HG03378 (cell line): ENCODE measurements around the gene NPHP1.
"Not testable (repeated sequence)": the region's sequence is repeated elsewhere in the genome, so short reads cannot be mapped to it uniquely, and the experiment has no call there.

Experiments
- ATAC-seq: cut with Tn5 transposase; IDR thresholded peaks from one replicate; pipeline ENCODE4 v1.9.1; 2021; ENCODE audit warnings: mild to moderate bottlenecking, moderate library complexity; ENCODE audit not compliant: unreplicated experiment

NPHP1 gene

DNA sequence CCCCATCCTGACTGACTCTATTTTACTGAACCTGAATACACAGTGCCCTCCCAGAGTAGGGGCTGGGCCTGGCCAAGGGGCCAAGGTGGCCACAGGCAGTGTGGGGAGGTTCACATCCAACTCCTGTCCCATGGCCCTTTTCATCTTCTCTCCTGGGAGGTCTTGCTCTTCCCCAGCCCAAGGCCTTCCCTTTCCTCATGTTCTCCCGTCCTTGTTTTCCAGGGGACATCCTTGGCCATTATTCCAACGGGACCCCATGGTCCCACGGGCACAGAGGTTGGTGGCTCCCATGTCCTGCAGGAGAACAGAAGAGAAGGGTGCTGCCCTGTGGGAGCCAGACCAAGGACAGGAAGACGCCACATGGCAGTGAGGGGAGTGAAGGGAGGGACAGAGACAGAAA is 99.6 kb downstream of the NPHP1 start:
- no peak for ATAC-seq

DNA sequence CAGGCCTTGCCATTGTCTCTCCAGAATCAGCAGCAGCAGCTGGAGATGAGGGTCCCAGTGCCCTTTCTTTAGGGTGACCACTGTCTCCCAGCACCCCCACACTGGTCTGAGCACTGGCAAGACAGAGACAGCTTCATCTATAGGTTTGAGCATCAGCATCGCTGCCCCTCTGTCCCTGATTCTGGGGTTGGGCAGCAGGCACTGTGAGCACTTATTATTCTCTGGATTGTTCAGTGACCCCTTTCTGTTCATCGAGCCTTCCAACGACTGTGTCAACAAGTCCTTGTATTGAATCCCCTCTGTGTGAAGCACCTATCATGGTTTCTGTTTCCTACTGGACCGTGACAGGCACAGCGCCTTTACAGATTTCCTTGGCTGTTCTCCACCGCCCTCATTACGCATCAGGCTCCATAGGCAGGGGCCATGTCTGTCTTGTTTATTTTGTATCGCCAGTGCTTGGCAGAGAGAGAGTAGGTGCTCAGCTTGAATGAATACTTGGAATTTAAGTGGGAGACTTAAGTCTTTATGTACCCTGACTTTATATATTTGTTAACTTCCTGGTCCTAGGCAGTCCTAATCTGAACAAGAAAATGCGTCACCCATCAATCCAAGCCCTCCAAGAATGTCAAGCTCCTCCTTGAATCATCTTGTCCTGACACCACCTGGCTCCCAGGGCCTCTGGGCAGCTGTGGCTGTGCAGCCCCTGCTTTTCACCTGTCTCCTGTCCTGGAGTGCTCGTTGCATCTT is 100.6 kb downstream of the NPHP1 start:
- ATAC-seq, result no peak

DNA sequence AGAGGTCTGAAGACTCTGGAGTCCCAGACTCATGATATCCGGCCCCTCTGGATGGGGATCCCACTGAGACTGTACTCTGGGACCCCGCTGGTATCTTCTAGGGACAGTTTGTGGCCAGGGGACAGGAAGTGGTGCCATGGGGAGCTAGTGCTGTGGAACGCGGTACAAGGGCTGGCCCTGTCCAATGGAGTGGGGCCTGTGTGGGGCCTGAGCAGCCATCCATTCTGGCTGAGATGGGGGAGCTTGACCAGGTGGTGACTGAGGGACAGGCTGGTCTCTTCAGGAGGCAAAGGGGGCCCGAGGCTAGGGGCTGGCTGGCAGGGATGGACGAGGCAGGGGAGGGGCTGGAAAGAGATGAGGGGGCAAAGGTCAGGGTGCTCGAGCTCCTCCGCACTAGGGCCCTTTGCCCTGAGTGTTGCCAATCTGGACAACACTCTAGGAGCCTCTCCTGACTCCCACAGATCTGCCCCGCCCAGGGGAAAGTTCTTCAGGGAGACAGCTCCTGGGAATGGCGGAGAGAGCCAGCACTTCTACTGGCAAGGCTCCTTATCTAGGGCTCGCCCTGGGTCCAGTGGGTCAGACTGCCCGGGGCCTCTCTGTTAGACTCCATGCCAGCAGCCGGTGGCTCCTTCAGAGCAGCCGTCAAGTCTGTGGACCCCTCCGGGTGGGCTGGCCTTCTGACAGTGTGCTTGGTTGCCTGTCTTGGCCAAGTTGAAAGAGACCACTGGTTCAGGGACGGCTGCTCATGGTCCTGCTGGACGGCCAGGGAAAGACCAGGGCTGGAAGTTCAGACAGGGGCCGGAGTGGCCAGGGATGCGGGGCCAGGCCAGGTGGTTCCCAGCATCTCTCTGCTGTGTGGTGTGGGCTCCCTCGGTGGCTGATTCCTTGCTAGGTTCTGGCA is 101.5 kb downstream of the NPHP1 start:
- no peak for ATAC-seq

DNA sequence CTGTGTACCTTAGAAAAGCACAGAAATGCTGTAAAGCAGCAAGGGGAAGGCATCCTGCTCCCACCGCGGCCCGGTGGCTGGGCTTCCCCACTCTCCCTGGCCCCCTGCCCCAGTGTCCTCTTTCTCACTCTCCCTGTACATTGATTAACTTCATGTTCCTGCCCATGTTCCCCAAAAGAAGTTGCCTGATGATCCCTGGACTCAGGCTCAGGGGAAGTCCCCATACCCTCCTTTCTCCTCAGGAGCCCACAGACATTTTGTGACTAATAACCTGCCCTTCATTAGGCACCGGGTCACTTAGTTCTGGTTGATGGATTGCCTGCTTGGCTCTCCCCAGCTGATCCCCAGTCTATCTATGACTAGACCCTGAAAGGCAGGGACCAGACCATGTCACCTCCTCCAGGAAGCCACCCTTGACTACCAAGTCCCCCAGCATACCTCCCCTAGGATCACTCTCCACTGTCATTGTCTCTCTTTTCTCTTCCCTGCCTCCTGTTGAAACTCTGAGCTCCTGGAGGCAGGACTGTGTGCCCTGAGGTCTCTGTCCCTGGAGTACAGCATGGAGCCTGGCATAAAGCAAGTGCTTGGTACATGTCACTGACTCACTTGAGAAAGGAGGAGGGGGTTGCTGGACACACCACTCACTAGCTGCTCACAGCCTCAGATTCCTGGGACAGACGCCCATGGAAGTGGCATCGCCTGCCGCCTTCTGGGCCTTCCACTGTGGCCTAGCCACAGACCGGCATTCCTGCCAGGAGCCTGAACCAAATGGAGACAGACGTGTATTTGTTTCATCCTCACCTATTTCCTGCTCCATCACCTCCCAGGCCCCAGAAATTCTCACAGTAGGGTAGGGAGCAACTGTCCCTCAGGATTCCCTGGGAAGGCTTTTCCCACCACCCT is 102.7 kb downstream of the NPHP1 start:
- no peak for ATAC-seq

DNA sequence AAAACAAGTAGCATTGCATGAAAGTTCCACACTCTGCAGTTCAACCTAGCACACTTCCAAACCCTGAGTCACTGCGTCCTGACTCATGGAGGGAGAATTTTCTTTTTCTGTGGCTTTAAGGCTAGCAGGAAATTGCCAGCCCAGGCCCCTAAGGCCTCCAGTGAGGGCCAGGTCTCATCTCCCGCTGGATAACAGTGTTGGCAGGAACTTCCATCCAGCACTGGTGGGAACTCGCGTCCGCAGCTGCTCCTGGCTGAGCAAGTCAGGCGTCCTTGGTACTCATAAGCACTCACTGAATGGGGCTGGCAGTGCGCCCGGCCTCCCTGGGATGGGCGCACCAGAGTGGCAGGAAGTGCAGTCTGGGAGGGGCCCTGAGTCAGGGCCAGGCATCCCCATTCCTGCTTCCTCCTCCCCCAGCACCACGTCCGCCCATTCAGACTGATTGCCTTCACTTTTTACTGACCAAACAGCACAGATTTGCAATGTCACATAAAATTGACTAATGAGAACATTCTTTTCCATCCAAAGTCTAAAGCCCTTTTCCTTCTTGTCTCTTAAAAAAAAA is 103.5 kb downstream of the NPHP1 start:
- no peak for ATAC-seq

DNA sequence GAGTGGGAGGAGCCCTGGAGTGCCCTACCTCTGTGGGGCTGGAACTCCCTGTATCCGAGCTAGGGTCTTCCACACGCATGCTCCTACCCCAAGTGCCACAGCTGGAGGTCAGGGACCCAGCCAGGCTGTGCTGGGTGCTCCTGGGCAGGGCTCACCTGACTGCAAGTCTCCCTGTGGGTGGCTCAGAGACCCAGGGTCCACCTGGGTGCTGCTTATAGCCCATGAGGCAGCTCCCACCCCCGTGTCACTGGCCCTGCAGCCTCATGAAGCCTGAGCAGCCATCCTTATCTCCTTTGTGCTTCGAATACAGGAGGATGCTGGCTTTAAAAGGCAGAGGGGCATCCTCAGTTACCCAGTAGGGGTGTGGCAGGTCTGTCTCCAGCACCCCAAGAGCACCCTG is 103.9 kb downstream of the NPHP1 start:
- not testable (repeated sequence) for ATAC-seq

DNA sequence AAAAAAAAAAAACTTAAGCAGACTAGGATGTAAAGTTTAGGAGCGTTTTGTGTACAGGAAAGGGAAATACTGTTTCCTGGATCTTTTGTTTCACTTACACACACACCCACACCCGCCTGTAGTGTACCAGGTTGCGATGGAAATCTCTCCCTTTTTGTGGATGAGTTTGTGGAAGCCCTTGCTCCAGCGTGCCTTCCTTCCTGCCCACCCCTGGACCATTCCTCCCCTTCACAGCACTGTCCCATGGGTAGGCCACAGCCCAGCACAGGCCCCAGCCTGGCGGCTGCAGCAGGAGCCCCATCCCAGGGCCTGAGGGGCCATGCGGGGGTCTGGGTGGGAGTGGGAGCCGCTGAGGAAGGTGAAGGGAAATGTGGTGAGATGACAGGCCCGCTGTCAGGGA is 104.3 kb downstream of the NPHP1 start:
- no peak for ATAC-seq

DNA sequence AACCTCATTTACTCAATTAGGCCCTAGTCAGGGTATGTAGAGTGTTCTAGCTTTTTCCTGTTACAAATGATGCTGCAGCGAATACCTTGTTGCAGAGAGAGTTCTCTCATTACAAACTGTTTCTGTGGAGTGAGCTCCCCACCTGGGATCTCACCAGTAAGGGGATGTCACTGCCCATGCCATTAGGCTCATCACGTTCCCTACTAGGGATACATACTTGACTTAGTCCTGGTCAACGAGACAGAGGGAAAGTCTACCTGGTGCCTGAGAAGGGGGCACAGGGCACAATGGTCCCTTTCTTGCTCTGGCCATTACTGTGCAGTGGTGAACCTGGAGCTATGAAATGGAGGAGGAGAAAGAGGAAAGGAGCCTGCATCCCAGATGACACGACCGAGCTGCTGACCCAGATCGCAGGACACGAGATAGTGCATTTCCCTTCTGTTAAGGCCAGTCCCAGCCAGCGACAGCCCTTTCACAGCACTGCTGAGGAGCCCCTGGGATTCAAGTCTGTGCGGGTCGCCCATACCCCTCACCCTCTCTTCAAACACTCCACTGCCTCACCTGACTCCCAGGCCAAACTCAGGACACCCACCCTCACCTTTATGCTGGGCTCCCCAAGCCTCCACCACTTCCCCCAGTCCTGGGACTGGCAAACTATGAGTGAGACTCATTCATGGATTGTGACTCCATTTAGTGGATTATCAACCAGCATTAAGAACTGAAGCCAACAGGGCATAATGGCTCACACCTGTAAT is 105.2 kb downstream of the NPHP1 start:
- ATAC-seq, result no peak

DNA sequence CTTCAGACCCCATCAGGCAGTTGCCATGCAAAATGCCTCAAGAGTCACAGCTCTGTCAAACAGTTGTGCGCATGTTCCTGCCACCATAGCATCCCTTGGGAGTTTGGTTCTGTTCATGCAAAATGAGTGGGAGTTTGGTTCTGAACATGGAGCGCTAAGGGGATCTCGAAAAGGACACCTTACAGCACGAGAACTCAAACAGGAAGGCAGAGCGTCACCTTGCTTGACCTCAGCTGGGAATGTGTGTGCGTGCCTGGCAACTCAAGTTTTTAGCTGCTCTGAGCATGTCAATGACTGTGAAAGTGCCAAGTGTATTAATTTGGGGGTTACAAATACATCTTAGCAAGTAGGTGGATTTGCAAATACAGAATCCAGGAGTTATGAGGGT is 105.8 kb downstream of the NPHP1 start:
- no peak for ATAC-seq

DNA sequence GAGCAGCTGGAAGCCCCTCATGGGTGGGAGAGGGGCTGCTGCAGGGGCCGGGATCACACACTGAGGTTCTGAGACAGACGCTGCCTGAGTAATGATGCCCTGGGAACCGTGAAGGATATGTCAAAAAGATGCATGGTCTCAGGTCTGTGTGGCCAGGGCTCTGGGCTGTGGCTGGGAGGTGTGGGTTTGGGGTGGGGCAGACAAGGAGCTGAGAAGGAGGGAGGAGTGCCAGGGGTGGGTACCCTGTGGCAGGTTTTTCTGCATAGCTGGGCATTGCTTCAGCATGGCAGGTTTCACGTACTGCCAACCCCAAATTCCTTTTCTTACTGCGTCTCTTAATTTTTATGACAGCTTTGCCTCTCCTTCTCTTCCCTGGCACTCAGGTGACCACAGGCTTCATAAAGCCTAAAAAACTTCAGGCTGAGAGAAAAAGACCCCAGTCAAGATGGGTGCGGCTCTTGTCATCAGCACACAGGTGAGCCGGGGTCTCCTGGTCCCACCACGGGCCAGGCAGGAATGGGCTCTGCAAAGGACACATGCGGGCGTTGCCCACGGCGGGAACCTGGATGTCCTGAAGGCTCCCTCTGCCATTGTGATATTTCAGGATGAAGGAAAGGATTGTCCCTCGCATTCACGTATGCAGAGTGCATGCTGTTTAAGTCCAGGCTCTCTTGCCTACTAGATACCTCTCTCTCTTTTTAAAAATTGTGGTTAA is 107.2 kb downstream of the NPHP1 start:
- ATAC-seq, result no peak

DNA sequence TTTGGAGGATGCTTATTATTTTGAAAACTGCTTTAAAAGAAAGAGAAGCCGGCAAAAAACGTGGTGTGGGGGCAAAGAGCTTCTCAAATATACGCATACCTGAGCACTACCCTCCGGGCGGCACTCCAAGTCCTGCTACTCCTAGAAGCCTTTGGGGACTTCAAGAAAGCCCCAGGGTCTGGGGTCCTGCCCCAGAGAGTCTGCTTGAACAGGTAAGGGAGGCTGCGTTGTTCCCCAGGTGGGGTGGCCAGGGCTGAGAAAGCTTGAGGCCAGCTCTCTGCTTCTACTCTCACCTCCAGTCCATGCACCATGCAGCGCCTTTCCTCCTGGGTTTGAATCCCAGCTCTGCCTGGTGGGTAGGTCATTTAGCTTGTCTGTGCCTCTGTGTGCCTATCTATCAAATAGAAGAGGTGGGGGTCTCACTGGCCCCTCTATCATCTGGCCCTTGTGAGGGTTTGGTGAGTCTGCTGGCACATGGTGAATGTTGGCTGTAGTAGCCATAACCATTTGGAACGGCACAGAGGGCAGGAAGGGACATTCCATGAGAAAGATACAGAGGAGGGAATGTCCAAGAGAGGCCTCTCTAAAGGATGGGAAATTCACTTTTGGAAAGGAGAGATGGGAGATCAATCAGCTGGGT is 108.7 kb downstream of the NPHP1 start:
- no peak for ATAC-seq

DNA sequence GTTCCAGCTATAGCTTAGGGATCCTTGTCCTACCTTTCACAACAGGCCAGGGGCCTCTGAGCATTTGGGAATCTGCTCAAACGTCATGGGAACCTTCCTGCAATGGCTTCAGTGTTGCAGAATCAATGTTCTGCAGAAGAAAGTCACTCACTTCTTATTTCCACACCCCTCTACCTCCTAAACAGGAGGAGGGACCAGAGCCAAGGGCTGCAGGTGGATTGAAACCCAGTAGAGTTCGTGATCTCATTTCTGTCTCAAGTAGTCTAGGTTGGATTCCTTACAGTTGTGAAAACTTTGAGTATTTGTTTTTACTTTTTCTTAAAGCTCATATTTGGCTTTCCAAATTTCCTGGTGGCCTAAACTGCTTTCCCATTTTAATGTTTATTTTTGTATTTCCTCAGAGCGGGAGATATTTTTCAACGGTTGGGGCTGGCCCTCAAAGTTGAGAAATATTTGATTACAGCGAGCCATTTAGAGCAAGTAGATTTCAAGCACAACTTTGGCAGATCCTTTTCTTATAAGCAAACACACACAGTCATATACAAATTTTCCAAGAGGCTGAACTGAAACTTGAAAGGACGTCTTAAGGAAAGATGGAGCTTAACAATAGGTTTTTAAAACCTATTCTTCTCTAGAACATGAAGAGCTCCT is 109.8 kb downstream of the NPHP1 start:
- ATAC-seq, result not testable (repeated sequence)

DNA sequence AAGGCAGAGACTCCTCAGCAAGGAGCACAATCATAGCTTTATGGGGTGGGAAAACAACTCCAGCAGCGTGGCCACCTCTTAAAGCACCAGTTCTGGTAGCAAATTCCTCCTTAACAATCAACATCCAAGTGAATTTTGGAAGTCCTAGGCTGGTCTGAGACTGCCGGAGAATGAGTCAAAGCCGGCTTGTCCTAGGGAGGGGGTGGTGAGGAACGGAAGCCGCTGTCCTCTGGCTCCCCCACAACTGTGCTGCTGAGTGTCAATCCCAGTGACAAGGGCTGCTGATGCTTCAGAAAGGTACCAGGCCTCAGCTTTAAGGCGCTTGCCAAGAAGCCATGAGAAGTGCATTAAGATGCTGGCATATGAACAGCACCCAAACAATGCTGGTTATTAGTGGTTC is 110.9 kb downstream of the NPHP1 start:
- not testable (repeated sequence) for ATAC-seq

DNA sequence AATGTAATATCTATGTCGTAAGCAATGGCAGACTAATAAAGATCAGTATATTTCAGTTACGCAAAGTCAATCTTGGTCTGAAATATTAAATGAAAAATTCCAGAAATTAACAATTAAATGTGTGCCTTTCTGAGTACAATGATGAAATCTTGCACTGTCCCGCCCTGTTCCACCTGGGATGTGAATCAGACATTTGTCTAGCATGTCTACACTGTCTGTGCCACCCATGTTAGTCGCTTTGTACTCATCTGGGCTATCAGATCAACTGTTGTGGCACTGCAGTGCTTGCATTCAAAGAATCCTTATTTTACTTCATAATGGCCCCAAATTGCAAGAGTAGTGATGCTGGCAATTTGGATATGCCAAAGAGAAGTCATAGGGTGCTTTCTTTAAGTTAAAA is 114.6 kb downstream of the NPHP1 start:
- not testable (repeated sequence) for ATAC-seq

DNA sequence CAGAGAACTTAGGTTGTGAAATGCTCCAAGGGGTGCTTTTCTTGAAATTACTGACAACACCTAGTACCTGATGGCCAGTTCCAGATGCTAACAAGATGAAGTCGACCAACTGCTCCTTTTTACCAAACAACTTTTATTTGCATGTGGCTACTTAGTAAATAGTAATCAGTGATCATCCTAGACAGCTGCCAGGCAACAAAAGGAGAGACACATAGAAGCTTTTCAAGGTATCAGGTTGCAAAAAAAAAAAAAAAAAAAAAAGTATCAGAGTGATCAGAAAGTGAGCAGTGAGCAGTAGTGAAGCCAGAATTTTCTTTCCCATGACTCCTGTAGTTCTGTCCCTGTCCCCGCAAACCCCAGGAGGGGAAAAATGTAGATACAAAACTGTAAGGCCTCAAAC is 121.1 kb downstream of the NPHP1 start:
- not testable (repeated sequence) for ATAC-seq

DNA sequence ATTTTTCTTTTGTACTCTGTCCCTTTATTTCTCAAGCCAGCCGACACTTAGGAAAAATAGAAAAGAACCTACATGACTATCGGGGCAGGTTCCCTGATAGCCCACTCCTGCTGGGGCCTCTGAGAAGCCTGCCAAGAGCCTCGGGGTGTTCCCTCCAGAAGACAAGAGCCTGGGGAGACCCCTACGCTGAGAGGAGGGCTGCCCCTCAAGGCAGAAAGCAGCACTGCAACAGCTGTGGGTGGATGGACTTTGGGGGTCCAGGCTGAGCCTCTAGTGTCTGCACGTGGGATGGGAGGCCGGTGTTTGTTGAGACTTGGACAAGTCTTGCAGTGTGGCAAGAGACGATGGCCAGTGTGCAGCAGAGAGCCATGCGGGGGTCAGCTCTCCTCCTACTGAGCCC is 121.7 kb downstream of the NPHP1 start:
- ATAC-seq, result not testable (repeated sequence)

DNA sequence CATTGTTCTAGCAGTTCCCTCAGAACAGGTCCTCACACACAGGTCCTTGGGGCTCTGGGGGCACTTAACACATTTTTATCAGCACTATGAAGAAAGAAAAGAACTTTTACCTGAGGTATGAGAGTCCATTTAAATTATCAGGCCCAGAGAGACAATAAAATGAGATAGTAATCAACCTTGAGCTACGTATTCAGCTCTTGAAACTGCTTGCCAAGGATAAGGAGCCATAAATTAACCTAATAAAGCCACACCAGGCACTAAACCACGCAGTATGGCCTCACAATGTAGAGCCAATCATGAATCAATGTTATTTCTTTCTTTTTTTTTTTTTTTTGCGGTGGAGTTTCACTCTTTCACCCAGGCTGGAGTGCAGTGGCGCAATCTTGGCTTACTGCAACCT is 126.7 kb downstream of the NPHP1 start:
- ATAC-seq, result not testable (repeated sequence)

DNA sequence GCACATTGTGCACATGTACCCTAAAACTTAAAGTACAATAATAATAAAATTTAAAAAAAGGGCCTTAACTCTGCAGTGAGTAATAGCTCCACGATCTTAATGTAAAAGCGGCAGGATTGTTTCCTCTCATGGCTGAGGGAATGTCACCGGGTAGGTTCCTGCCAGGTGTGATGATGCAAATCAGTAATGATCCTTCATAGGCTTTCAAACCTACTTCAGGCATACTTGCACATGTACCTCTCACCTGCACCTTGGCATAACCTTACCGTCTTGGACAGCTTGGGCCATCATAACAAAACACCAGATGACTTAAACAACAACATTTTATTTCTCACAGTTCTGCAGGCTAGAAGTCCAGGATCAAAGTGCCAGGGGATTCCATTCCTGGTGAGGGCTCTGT is 128.9 kb downstream of the NPHP1 start:
- not testable (repeated sequence) for ATAC-seq
